HL-60/S4 (cell line): ENCODE data around the gene S100A8.

Experiments used
- in situ Hi-C: fragments of 300-500 bp; cut with MboI; formaldehyde crosslinking; loops from 2 replicates; pipeline ENCODE4 v1.14.3; 2022; ENCODE audit warnings: low sequenced_read_pairs

The S100A8 gene

GRCh38 chr1:153364156-153364555, 26.7 kb downstream of the S100A8 start:
- in situ Hi-C loops = loop anchor here (5.0 kb wide), 1 partner anchor 38 kb away; no protein-coding TSS in a partner anchor

- in situ Hi-C loops = loop anchor here (5.0 kb wide), 1 partner anchor 39 kb away; no protein-coding TSS in a partner anchor
Measured at GRCh38 chr1:153363641-153364040, 27.2 kb downstream of the S100A8 start.

GRCh38 chr1:153362187-153362775, 28.6 kb downstream of the S100A8 start:
- in situ Hi-C loops = loop anchor here (5.0 kb wide), 1 partner anchor 40 kb away; no protein-coding TSS in a partner anchor

GRCh38 chr1:153361480-153362109, 29.3 kb downstream of the S100A8 start:
- in situ Hi-C loops = loop anchor here (5.0 kb wide), 1 partner anchor 41 kb away; no protein-coding TSS in a partner anchor

GRCh38 chr1:153360592-153361479, 30.0 kb downstream of the S100A8 start:
- in situ Hi-C loops = loop anchor here (5.0 kb wide), 1 partner anchor 41 kb away; no protein-coding TSS in a partner anchor

- in situ Hi-C loops = loop anchor here (5.0 kb wide), 1 partner anchor 42 kb away; no protein-coding TSS in a partner anchor
Measured at GRCh38 chr1:153360190-153360589, 30.7 kb downstream of the S100A8 start.

GRCh38 chr1:153359241-153359640, 31.6 kb downstream of the S100A8 start:
- in situ Hi-C loops = no loop called here

- in situ Hi-C loops = no loop called here
Measured at GRCh38 chr1:153358691-153358975, 32.2 kb downstream of the S100A8 start.

GRCh38 chr1:153357853-153358690, 32.8 kb downstream of the S100A8 start, which contains the start of gene S100A9:
Gene S100A9 (plus strand): TSS chr1:153357854. CDS start chr1:153358284, 430 bp downstream.
- in situ Hi-C loops = no loop called here

- in situ Hi-C loops = no loop called here
Measured at GRCh38 chr1:153357076-153357852, 33.6 kb downstream of the S100A8 start.

- in situ Hi-C loops = no loop called here
Measured at GRCh38 chr1:153356392-153357075, 34.3 kb downstream of the S100A8 start.

- in situ Hi-C loops = no loop called here
Measured at GRCh38 chr1:153355445-153356071, 35.3 kb downstream of the S100A8 start.

GRCh38 chr1:153354515-153355193, 36.2 kb downstream of the S100A8 start:
- in situ Hi-C loops = loop anchor here (5.0 kb wide), 1 partner anchor 143 kb away; no protein-coding TSS in a partner anchor

- in situ Hi-C loops = loop anchor here (5.0 kb wide), 1 partner anchor 144 kb away; no protein-coding TSS in a partner anchor
Measured at GRCh38 chr1:153353226-153353947, 37.5 kb downstream of the S100A8 start.

GRCh38 chr1:153352523-153352922, 38.4 kb downstream of the S100A8 start:
- in situ Hi-C loops = loop anchor here (5.0 kb wide), 1 partner anchor 145 kb away; no protein-coding TSS in a partner anchor

- in situ Hi-C loops = loop anchor here (5.0 kb wide), 1 partner anchor 147 kb away; no protein-coding TSS in a partner anchor
Measured at GRCh38 chr1:153350321-153350957, 40.4 kb downstream of the S100A8 start.
